Endodermal cell (in vitro differentiated cells): ENCODE measurements around the gene PHF2. TPM values are rescaled to one million over a fixed set of nuclear protein-coding genes. Genes with fewer than 3 reads are reported as not detected.

Source experiments
- DNase-seq: peaks from one replicate; pipeline ENCODE4 v3.0.0-alpha.2; 2017
- H3K27ac ChIP-seq: 2 replicates; pipeline ENCODE4 v1.5.1; 2013; ENCODE audit warnings: mild to moderate bottlenecking, low read depth, low read length, moderate library complexity
- H3K27me3 ChIP-seq: 2 replicates; pipeline ENCODE4 v1.6.1; 2013; ENCODE audit warnings: mild to moderate bottlenecking, low read length, moderate library complexity; ENCODE audit not compliant: insufficient read depth, control insufficient read depth, poor library complexity, severe bottlenecking
- H3K36me3 ChIP-seq: 2 replicates; pipeline ENCODE4 v1.7.0; 2013; ENCODE audit warnings: mild to moderate bottlenecking, low read length, moderate library complexity; ENCODE audit not compliant: control insufficient read depth, insufficient read depth
- H3K4me1 ChIP-seq: one replicate; pipeline ENCODE4 v1.7.0; 2013; ENCODE audit warnings: low read length; ENCODE audit not compliant: control insufficient read depth, insufficient read depth
- H3K4me3 ChIP-seq: 2 replicates; pipeline ENCODE4 v1.5.1; 2013; ENCODE audit warnings: mild to moderate bottlenecking, low read length, moderate library complexity
- H3K9ac ChIP-seq: 2 replicates; pipeline ENCODE4 v1.6.1; 2013; ENCODE audit warnings: mild to moderate bottlenecking, low read length, moderate library complexity; ENCODE audit not compliant: poor library complexity, severe bottlenecking; ENCODE audit errors: extremely low read depth
- H3K9me3 ChIP-seq: 2 replicates; pipeline ENCODE4 v1.6.1; 2013; ENCODE audit warnings: mild to moderate bottlenecking, low read length, moderate library complexity; ENCODE audit not compliant: control insufficient read depth
- H3K27ac Mint-ChIP-seq: 2 replicates; pipeline ENCODE4 v1.8.0; 2020; ENCODE audit warnings: mixed read lengths
- H3K27me3 Mint-ChIP-seq: 2 replicates; pipeline ENCODE4 v1.8.0; 2021; ENCODE audit warnings: mild to moderate bottlenecking, mixed read lengths; ENCODE audit not compliant: insufficient read depth
- H3K36me3 Mint-ChIP-seq: 2 replicates; pipeline ENCODE4 v1.8.0; 2020; ENCODE audit warnings: low read depth, mixed read lengths
- H3K4me1 Mint-ChIP-seq: 2 replicates; pipeline ENCODE4 v1.8.0; 2020; ENCODE audit warnings: mixed read lengths
- H3K4me3 Mint-ChIP-seq: 2 replicates; pipeline ENCODE4 v1.8.0; 2020; ENCODE audit warnings: mild to moderate bottlenecking, moderate library complexity, mixed read lengths
- H3K9me3 Mint-ChIP-seq: 2 replicates; pipeline ENCODE4 v1.8.0; 2020; ENCODE audit warnings: mild to moderate bottlenecking, mixed read lengths
- WGBS, 2 experiments: methylation state at CpG; one replicate each; pipeline versions ENCODE4 v1.1.5 to v1.1.7; 2013; ENCODE audit warnings: missing lambda C conversion rate in 2 of 2, mixed read lengths in 1 of 2; ENCODE audit not compliant: insufficient coverage in 1 of 2, insufficient read length in 1 of 2; 5-methylcytosine and 5-hydroxymethylcytosine counted together
- total RNA-seq, 2 donors: library from RNA; stranded (reverse); fragmentation: NEBNext Ultra II Directional in 1 of 2; extraction: Animal tissue kit (Norgen Biotek cat#: 25700) in 1 of 2; gene quantifications; 2 replicates in 1 of 2; 3 replicates in 1 of 2; pipeline ENCODE4 v1.2.1, GENCODE V29; 2021
- TF ChIP-seq, protein P1 (sequence below): fragments of 200-600 bp; sonication (generic); conservative IDR thresholded peaks from 2 replicates; pipeline ENCODE4 v1.5.0; 2021; ENCODE audit warnings: antibody characterized with exemption, mild to moderate bottlenecking

The PHF2 gene
- total RNA-seq, 2 donors from 2014 or later = 17.1 to 20.2 TPM

DNA sequence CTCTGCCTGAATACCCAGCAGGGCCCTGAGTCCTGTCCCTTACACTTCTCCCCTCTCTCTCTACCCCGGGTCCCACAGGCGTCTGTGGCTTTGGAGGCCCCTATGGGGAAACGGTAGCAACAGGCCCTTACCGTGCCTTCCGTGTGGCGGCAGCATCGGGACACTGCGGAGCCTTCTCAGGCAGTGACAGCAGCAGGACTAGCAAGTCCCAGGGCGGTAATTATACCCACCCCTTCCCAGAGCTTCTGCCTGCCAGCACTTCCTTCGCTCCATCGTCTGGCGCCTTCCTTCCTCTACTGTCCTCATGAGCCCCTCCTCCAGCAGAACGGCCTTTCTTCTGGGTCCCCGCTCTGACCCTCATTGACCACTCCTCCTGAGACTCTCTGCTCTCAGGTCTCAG lies 17.9 kb upstream of the PHF2 start:
- H3K4me1 ChIP-seq = no peaks in the 10 kb centered on the region
- no peak overlapping the region for H3K27ac Mint-ChIP-seq
- H3K9ac ChIP-seq = no peak overlapping the region
- H3K9me3 Mint-ChIP-seq = no peaks in the 10 kb centered on the region
- no peak overlapping the region for H3K4me3 Mint-ChIP-seq
- WGBS, 2 experiments = 91 to 94% methylated on average over 2 to 14 of the region's 14 CpGs
- peaks cover 84% of the 10 kb centered on the region for H3K36me3 ChIP-seq
- H3K4me3 ChIP-seq = no peak overlapping the region
- no peaks in the 10 kb centered on the region for H3K27me3 ChIP-seq
- no peak for DNase-seq
- H3K36me3 Mint-ChIP-seq = peaks cover 65% of the 10 kb centered on the region
- H3K27ac ChIP-seq = no peak overlapping the region
- TF ChIP-seq, protein P1, sequence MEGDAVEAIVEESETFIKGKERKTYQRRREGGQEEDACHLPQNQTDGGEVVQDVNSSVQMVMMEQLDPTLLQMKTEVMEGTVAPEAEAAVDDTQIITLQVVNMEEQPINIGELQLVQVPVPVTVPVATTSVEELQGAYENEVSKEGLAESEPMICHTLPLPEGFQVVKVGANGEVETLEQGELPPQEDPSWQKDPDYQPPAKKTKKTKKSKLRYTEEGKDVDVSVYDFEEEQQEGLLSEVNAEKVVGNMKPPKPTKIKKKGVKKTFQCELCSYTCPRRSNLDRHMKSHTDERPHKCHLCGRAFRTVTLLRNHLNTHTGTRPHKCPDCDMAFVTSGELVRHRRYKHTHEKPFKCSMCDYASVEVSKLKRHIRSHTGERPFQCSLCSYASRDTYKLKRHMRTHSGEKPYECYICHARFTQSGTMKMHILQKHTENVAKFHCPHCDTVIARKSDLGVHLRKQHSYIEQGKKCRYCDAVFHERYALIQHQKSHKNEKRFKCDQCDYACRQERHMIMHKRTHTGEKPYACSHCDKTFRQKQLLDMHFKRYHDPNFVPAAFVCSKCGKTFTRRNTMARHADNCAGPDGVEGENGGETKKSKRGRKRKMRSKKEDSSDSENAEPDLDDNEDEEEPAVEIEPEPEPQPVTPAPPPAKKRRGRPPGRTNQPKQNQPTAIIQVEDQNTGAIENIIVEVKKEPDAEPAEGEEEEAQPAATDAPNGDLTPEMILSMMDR = no peak
- no peaks in the 10 kb centered on the region for H3K27me3 Mint-ChIP-seq
- peaks cover 6% of the 10 kb centered on the region for H3K4me1 Mint-ChIP-seq
- H3K9me3 ChIP-seq = no peaks in the 10 kb centered on the region

DNA sequence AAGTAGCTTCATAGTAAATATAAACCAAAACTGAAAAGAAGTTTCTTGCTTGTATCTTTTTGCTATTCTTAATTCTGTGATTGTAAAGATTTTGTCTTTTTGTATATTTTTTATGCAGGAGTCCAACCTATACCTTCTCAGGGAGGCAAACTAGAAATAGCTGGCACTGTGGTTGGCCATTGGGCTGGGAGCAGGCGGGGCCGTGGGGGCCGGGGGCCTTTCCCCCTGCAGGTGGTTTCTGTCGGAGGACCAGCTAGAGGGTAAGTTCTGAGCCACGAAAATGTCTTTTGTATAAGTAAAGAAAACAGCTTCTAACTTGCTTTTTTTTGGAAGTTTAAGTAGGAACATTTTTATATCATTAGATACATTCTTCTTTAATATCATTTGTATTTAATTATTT lies 15.4 kb upstream of the PHF2 start:
- H3K27ac ChIP-seq = no peak overlapping the region
- H3K36me3 ChIP-seq = peaks cover 84% of the 10 kb centered on the region
- H3K4me3 ChIP-seq = no peak overlapping the region
- no peaks in the 10 kb centered on the region for H3K9me3 Mint-ChIP-seq
- H3K4me1 ChIP-seq = no peaks in the 10 kb centered on the region
- no peak overlapping the region for H3K4me3 Mint-ChIP-seq
- H3K9me3 ChIP-seq = no peaks in the 10 kb centered on the region
- peaks cover 73% of the 10 kb centered on the region for H3K36me3 Mint-ChIP-seq
- H3K9ac ChIP-seq = no peak overlapping the region
- no peak overlapping the region for H3K27ac Mint-ChIP-seq
- H3K27me3 Mint-ChIP-seq = no peaks in the 10 kb centered on the region
- H3K4me1 Mint-ChIP-seq = no peaks in the 10 kb centered on the region
- H3K27me3 ChIP-seq = no peaks in the 10 kb centered on the region
- WGBS, 2 experiments = 95% methylated on average over 5 of the region's 5 CpGs; no CpG with 5 or more reads in 1 of the 2 experiments
- DNase-seq = no peak
- TF ChIP-seq, protein P1 = no peak

DNA sequence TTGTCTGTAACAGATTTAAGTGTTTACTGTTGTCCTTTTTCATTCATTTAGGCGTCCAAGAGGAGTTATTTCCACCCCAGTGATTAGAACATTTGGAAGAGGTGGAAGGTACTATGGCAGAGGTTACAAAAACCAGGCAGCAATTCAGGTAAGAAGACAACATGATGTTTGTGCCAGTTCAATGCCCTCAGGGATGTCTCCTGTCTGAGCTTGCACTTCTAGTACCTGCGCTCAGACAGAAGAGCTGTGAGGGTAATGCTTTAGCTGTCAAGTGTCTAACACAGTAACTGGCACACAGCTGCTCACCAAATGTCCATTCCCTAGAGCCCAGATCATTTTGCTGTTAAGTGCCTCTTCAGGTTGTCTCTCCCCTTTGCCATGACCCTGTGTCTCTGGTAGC lies 14.2 kb upstream of the PHF2 start:
- H3K9me3 ChIP-seq = no peaks in the 10 kb centered on the region
- Mint-ChIP-seq H3K4me3 (no peak overlapping the region), H3K27me3 (no peaks in the 10 kb centered on the region), H3K36me3 (peaks cover 63% of the 10 kb centered on the region), H3K9me3 (no peaks in the 10 kb centered on the region), H3K4me1 (peaks cover 2% of the 10 kb centered on the region), H3K27ac (no peak overlapping the region)
- H3K4me3 ChIP-seq = no peak overlapping the region
- 85 to 93% methylated on average over 2 of the region's 2 CpGs for WGBS, 2 experiments
- no peak overlapping the region for H3K9ac ChIP-seq
- no peaks in the 10 kb centered on the region for H3K4me1 ChIP-seq
- H3K27me3 ChIP-seq = no peaks in the 10 kb centered on the region
- TF ChIP-seq, protein P1 = no peak
- DNase-seq = no peak
- H3K27ac ChIP-seq = no peak overlapping the region
- H3K36me3 ChIP-seq = peaks cover 76% of the 10 kb centered on the region
